Breast epithelium (tissue), 4 donors: ENCODE data around the gene CCDC170. TPM values are rescaled to one million over a fixed set of nuclear protein-coding genes. Genes with fewer than 3 reads are reported as not detected.

Experiments used
- DNase-seq, 2 donors: peaks; one replicate each; pipeline ENCODE4 v3.0.0-alpha.2; 2019; ENCODE audit warnings: low spot score in 2 of 2
- H3K27ac ChIP-seq, 2 donors: fragments of 200-600 bp; sonication (generic) in 1 of 2; one replicate each; pipeline ENCODE4 v1.5.1; 2016 to 2019; ENCODE audit warnings: mild to moderate bottlenecking in 1 of 2
- H3K27me3 ChIP-seq, 2 donors: fragments of 200-600 bp; sonication (generic) in 1 of 2; one replicate each; pipeline versions ENCODE4 v1.5.1 to v1.6.0; 2017 to 2019; ENCODE audit warnings: control low read depth in 1 of 2, mild to moderate bottlenecking in 1 of 2
- H3K36me3 ChIP-seq: fragments of 200-600 bp; one replicate; pipeline ENCODE4 v1.5.1; 2019
- H3K4me1 ChIP-seq, 2 donors: fragments of 200-600 bp; sonication (generic); one replicate each; pipeline ENCODE4 v1.5.1; 2016 to 2019; ENCODE audit warnings: control low read depth in 1 of 2
- H3K4me3 ChIP-seq, 3 donors: fragments of 200-600 bp; sonication (generic); 1 replicate in 2 of 3; 2 replicates in 1 of 3; pipeline ENCODE4 v1.5.1; 2016 to 2019; ENCODE audit warnings: mild to moderate bottlenecking in 3 of 3, moderate library complexity in 2 of 3
- H3K9me3 ChIP-seq, 2 donors: fragments of 200-600 bp; sonication (generic) in 1 of 2; one replicate each; pipeline ENCODE4 v1.5.1; 2016 to 2019; ENCODE audit warnings: control low read depth in 1 of 2
- POLR2A ChIP-seq: fragments of 450-650 bp; IDR thresholded peaks from one replicate; pipeline ENCODE4 v1.6.1; 2016; ENCODE audit warnings: antibody characterized with exemption, mild to moderate bottlenecking, moderate library complexity
- POLR2AphosphoS5 ChIP-seq, 3 donors: sonication (generic); formaldehyde crosslinking; IDR thresholded peaks; one replicate each; pipeline ENCODE4 v1.6.1; 2017; ENCODE audit warnings: antibody characterized with exemption in 3 of 3
- intact Hi-C: fragments of 100-400 bp; cut with DNase I; formaldehyde crosslinking; loops from one replicate; pipeline ENCODE4 v1.15.1; 2023; ENCODE audit warnings: low total_unique reads
- total RNA-seq, 3 donors: library from RNA; depleted of rRNA; stranded (reverse); fragments of >200 nt; gene quantifications; one replicate each; pipeline ENCODE4 v1.1.0, GENCODE V29; 2016
- TF ChIP-seq, protein P1 (sequence below), 3 donors: fragments of 450-650 bp; IDR thresholded peaks; one replicate each; pipeline ENCODE4 v1.5.1; 2016 to 2017; ENCODE audit warnings: antibody characterized with exemption in 3 of 3, mild to moderate bottlenecking in 3 of 3, moderate library complexity in 3 of 3

Gene CCDC170
- total RNA-seq, 3 donors from 2014 or later: 3.5 to 9.8 (median 9.4) TPM

DNA sequence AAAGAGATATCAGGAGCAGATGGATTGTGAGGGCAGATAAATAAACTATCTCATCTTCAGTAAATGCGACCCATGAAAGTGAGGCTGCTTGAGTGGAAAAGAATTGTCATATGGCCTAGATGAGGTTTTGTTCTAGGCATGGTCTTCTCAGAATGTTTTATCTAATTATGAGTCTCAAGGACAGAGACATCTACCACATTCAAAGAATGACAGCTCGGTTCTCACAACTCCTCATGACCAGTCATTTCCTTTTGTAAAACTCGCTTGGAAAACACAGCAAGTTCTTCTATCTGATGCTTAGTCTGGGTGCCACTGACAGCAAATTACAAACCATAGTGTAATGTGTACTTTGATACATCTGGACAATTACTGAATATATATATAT is 140.5 kb downstream of the CCDC170 start:
- Histone ChIP-seq H3K27ac (peak overlapping the region in 1 of 2 donors; percentile 28), H3K9me3 (no peaks in the 10 kb centered on the region), H3K4me1 (no peaks in the 10 kb centered on the region), H3K4me3 (no peak overlapping the region), H3K36me3 (no peaks in the 10 kb centered on the region), H3K27me3 (no peaks in the 10 kb centered on the region)
- TF ChIP-seq POLR2A: no peak
- intact Hi-C loops: no loop called here
- no peak for DNase-seq

DNA sequence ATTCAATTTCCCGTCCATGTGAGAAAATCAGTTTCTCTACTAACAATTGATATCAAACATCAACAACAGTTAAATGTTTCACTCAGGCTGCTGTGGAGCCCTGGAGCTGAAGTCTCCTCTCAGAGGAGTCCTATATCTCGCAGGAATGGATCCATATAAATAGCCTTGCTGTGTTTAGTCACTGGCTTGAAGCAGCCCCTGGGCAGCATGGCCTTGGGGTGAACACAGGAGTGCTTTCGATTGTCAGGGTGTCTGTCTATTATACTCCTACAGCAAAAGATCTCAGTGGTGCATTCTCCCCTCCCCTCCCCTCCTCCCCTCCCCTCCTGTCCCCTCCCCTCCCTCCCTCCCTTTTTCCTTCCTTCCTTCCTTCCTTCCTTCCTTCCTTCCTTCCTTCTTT is 141.9 kb downstream of the CCDC170 start:
- TF ChIP-seq, protein P1, sequence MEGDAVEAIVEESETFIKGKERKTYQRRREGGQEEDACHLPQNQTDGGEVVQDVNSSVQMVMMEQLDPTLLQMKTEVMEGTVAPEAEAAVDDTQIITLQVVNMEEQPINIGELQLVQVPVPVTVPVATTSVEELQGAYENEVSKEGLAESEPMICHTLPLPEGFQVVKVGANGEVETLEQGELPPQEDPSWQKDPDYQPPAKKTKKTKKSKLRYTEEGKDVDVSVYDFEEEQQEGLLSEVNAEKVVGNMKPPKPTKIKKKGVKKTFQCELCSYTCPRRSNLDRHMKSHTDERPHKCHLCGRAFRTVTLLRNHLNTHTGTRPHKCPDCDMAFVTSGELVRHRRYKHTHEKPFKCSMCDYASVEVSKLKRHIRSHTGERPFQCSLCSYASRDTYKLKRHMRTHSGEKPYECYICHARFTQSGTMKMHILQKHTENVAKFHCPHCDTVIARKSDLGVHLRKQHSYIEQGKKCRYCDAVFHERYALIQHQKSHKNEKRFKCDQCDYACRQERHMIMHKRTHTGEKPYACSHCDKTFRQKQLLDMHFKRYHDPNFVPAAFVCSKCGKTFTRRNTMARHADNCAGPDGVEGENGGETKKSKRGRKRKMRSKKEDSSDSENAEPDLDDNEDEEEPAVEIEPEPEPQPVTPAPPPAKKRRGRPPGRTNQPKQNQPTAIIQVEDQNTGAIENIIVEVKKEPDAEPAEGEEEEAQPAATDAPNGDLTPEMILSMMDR (IDR thresholded peaks at IDR 0.05): no peak
- TF ChIP-seq POLR2AphosphoS5 (IDR thresholded peaks at IDR 0.05) (no peak), POLR2A (no peak)
- H3K27ac ChIP-seq: no peak overlapping the region

DNA sequence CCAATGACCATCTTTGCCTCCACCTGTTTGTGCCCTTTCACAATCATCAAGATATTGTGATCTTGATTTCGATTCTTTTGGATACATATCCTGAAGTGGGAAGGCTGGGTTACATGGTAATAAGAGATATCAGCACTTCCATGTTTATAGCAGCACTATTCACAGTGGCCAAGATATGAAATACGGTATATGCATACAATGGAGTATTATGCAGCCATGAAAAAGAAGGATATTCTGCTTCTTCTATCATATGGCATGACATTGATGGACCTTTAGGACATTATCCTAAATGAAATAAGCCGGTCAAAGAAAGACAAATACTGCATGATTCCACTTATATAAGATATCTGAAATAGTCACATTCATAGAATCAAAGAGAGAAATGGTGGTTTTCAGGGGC is 144.0 kb downstream of the CCDC170 start:
- Histone ChIP-seq H3K9me3 (no peaks in the 10 kb centered on the region), H3K4me1 (no peaks in the 10 kb centered on the region), H3K4me3 (no peak overlapping the region), H3K27me3 (no peaks in the 10 kb centered on the region), H3K36me3 (no peaks in the 10 kb centered on the region), H3K27ac (no peak overlapping the region)
- TF ChIP-seq, protein P1 (IDR thresholded peaks at IDR 0.05): no peak
- no peak for TF ChIP-seq POLR2AphosphoS5 (IDR thresholded peaks at IDR 0.05)
- no peak for DNase-seq
- intact Hi-C loops: no loop called here

More for the DNA sequence above, 141.9 kb downstream of the CCDC170 start:
- Histone ChIP-seq H3K4me1 (no peaks in the 10 kb centered on the region), H3K27me3 (no peaks in the 10 kb centered on the region), H3K4me3 (no peak overlapping the region), H3K36me3 (no peaks in the 10 kb centered on the region), H3K9me3 (no peaks in the 10 kb centered on the region)
- no peak for DNase-seq
- intact Hi-C loops: no loop called here

DNA sequence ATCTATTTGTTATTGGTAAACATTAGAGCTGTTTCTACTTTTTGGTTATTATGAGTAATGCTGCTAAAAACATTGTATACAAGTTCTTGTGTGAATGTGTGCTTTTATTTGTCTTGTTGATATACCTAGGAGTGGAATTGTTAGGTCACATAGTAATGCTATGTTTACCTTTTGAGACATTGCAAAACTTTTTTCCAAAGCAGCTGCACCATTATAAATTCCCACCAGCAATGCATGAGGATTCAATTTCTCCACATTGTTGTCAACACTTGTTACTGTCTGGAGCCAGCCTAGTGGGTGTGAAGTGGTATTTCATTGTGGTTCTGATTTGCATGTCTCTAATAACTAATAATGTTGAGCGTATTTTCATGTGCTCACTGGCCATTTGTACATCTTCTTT is 145.9 kb downstream of the CCDC170 start:
- H3K4me3 ChIP-seq: no peak overlapping the region
- no peaks in the 10 kb centered on the region for H3K27me3 ChIP-seq
- H3K27ac ChIP-seq: no peak overlapping the region
- TF ChIP-seq, protein P1 (IDR thresholded peaks at IDR 0.05): no peak
- TF ChIP-seq POLR2A (no peak), POLR2AphosphoS5 (IDR thresholded peaks at IDR 0.05) (no peak)
- no peaks in the 10 kb centered on the region for H3K4me1 ChIP-seq
- H3K9me3 ChIP-seq: no peaks in the 10 kb centered on the region
- no peaks in the 10 kb centered on the region for H3K36me3 ChIP-seq
- intact Hi-C loops: no loop called here
- no peak for DNase-seq

DNA sequence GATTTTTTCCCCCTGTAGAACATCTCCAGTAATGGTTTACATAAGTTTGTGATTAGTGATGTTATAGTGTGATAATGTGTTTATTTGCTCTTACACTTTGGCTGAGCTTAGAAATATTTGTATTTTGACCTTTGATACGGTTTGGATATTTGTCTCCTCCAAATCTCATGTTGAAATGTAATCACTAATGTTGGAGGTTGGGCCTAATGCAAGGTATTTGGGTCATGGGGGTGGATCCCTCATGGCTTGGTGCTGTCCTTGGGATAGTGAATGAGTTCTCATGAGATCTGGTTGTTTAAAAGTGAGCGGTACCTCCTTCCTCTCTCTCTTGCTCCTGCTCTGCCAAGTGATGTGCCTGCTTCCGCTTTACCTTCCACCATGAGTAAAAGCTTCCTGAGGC is 147.2 kb downstream of the CCDC170 start:
- TF ChIP-seq POLR2AphosphoS5 (IDR thresholded peaks at IDR 0.05) (no peak), POLR2A (no peak)
- TF ChIP-seq, protein P1 (IDR thresholded peaks at IDR 0.05): no peak
- Histone ChIP-seq H3K4me1 (no peaks in the 10 kb centered on the region), H3K27ac (no peak overlapping the region), H3K9me3 (no peaks in the 10 kb centered on the region), H3K4me3 (no peak overlapping the region), H3K36me3 (no peaks in the 10 kb centered on the region), H3K27me3 (no peaks in the 10 kb centered on the region)
- no peak for DNase-seq
- intact Hi-C loops: no loop called here
